Body of pancreas (tissue), 4 donors: ENCODE measurements around the gene CSNK1E.

Experiments used
- CTCF ChIP-seq, 7 experiments: fragments of 450-650 bp in 4 of 7; fragments of 200-600 bp in 3 of 7; sonication (generic) in 3 of 7; IDR thresholded peaks; one replicate each; pipeline ENCODE4 v1.5.1; 2016 to 2019; ENCODE audit warnings: antibody characterized with exemption in 7 of 7
- POLR2A ChIP-seq, 3 donors: fragments of 450-650 bp; IDR thresholded peaks; one replicate each; pipeline ENCODE4 v1.6.1; 2016; ENCODE audit warnings: antibody characterized with exemption in 3 of 3, mild to moderate bottlenecking in 2 of 3

- TF ChIP-seq CTCF (IDR thresholded peaks at IDR 0.05) (no peak), POLR2A (IDR thresholded peaks at IDR 0.05) (no peak)
Observed at GRCh38 chr22:38296372-38296771, 20.9 kb downstream of the CSNK1E start.
